MCF 10A (cell line): Measurements from ENCODE around the gene SNAP29. TPM values are rescaled to one million over a fixed set of nuclear protein-coding genes. Genes with fewer than 3 reads are reported as not detected.

Source experiments
- BruUV-seq: library from RNA; stranded (reverse); fragments of 400-500 nt; replicated peaks from 2 replicates; lab custom pipeline; 2021; lab: Mats Ljungman, UMichigan
- CTCF ChIA-PET: fragments of 300-600 bp; sonication (Branson Sonifier 250); formaldehyde crosslinking; extraction: SDS; loops from one replicate; lab custom pipeline; 2021; ENCODE audit warnings: antibody characterized with exemption, inconsistent platforms; lab: Yijun Ruan, JAX
- POLR2A ChIA-PET: fragments of 300-600, 350-650 bp; sonication (Branson Sonifier 250); formaldehyde crosslinking; extraction: SDS; loops from one replicate; lab custom pipeline; 2020; ENCODE audit warnings: antibody characterized with exemption, inconsistent platforms; lab: Yijun Ruan, JAX
- DNase-seq: peaks from one replicate; pipeline ENCODE4 v3.0.0-alpha.2; 2018; ENCODE audit not compliant: unreplicated experiment
- H3K27ac Mint-ChIP-seq: one replicate; pipeline ENCODE4 v1.8.0; 2022; ENCODE audit warnings: mild to moderate bottlenecking, low read depth, mixed read lengths; ENCODE audit not compliant: unreplicated experiment
- H3K27me3 Mint-ChIP-seq: one replicate; pipeline ENCODE4 v1.8.0; 2022; ENCODE audit warnings: mixed read lengths; ENCODE audit not compliant: insufficient read depth, unreplicated experiment
- H3K36me3 Mint-ChIP-seq: one replicate; pipeline ENCODE4 v1.8.0; 2022; ENCODE audit warnings: mild to moderate bottlenecking, moderate library complexity, mixed read lengths; ENCODE audit not compliant: insufficient read depth, unreplicated experiment
- H3K4me1 Mint-ChIP-seq: one replicate; pipeline ENCODE4 v1.8.0; 2022; ENCODE audit warnings: mixed read lengths; ENCODE audit not compliant: insufficient read depth, unreplicated experiment
- H3K4me3 Mint-ChIP-seq: one replicate; pipeline ENCODE4 v1.8.0; 2022; ENCODE audit warnings: mild to moderate bottlenecking, moderate library complexity, mixed read lengths; ENCODE audit not compliant: unreplicated experiment
- H3K9me3 Mint-ChIP-seq: one replicate; pipeline ENCODE4 v1.8.0; 2022; ENCODE audit warnings: mixed read lengths; ENCODE audit not compliant: unreplicated experiment
- CTCF ChIP-seq: fragments of 200-600 bp; IDR thresholded peaks from one replicate; pipeline ENCODE4 v1.8.0; 2022; ENCODE audit warnings: antibody characterized with exemption, mild to moderate bottlenecking; ENCODE audit not compliant: unreplicated experiment
- intact Hi-C: fragments of 100-400 bp; cut with micrococcal nuclease; formaldehyde crosslinking; loops from 2 replicates; pipeline ENCODE4 v1.14.1; 2022
- total RNA-seq: library from RNA; stranded (reverse); gene quantifications from 2 replicates; pipeline ENCODE4 v1.2.3, GENCODE V29; 2022

The SNAP29 gene
- total RNA-seq, 1 experiment from 2014 or later: 28.7 TPM

GRCh38 chr22:20867179-20868024, 8.6 kb downstream of the SNAP29 start:
- BruUV-seq: no TSS peak
- no peak for TF ChIP-seq CTCF
- Mint-ChIP-seq H3K4me1 (peaks cover 9% of the 10 kb centered on the region), H3K36me3 (peaks cover 34% of the 10 kb centered on the region), H3K9me3 (no peaks in the 10 kb centered on the region), H3K27ac (peak overlapping the region; percentile 27), H3K27me3 (no peaks in the 10 kb centered on the region), H3K4me3 (no peak overlapping the region)
- no peak for DNase-seq
- CTCF ChIA-PET: interaction anchor here (0.6 to 2.7 kb wide), 2 partner anchors 18 to 51 kb away, joined by 3 to 17 read pairs; no protein-coding TSS in a partner anchor
- intact Hi-C loops: no loop called here
- POLR2A ChIA-PET: interaction anchor here (1.1 to 1.2 kb wide), 2 partner anchors 8 to 298 kb away, joined by 3 to 6 read pairs; partner anchors contain the start of gene SNAP29

- H3K27me3 Mint-ChIP-seq: no peaks in the 10 kb centered on the region
- H3K36me3 Mint-ChIP-seq: peaks cover 38% of the 10 kb centered on the region
- no peak overlapping the region for H3K4me3 Mint-ChIP-seq
- H3K9me3 Mint-ChIP-seq: no peaks in the 10 kb centered on the region
- no peak for DNase-seq
- peaks cover 7% of the 10 kb centered on the region for H3K4me1 Mint-ChIP-seq
- intact Hi-C loops: no loop called here
- BruUV-seq: no TSS peak
- peak overlapping the region; percentile 27 for H3K27ac Mint-ChIP-seq
- no peak for TF ChIP-seq CTCF
- ChIA-PET CTCF (interaction anchor here (0.7 to 2.7 kb wide), 2 partner anchors 17 to 117 kb away, joined by 3 to 17 read pairs; no protein-coding TSS in a partner anchor), POLR2A (interaction anchor here (0.8 to 1.2 kb wide), 3 partner anchors 9 to 299 kb away, joined by 3 to 6 read pairs (median 3); partner anchors contain the start of gene SNAP29)
These were observed 9.5 kb downstream of the SNAP29 start for GRCh38 chr22:20868025-20868962.

- ChIA-PET POLR2A (no interaction called here), CTCF (interaction anchor here (2.7 kb wide), 1 partner anchor 16 kb away, joined by 17 read pairs; no protein-coding TSS in a partner anchor)
- no peak for DNase-seq
- no peaks in the 10 kb centered on the region for H3K27me3 Mint-ChIP-seq
- no peak overlapping the region for H3K27ac Mint-ChIP-seq
- no peak overlapping the region for H3K4me3 Mint-ChIP-seq
- TF ChIP-seq CTCF: no peak
- no TSS peak for BruUV-seq
- no peaks in the 10 kb centered on the region for H3K9me3 Mint-ChIP-seq
- peaks cover 32% of the 10 kb centered on the region for H3K36me3 Mint-ChIP-seq
- intact Hi-C loops: no loop called here
- peaks cover 7% of the 10 kb centered on the region for H3K4me1 Mint-ChIP-seq
These were observed 10.4 kb downstream of the SNAP29 start for GRCh38 chr22:20869234-20869633.
